HEK293 (cell line): ENCODE results near the gene RGS4.

ENCODE experiments used
- CTCF ChIA-PET: fragments of 350-600 bp; formaldehyde crosslinking; extraction: SDS; loops from one replicate; lab custom pipeline; 2021; ENCODE audit warnings: antibody characterized with exemption; lab: Yijun Ruan, JAX
- POLR2A ChIA-PET: fragments of 300-600 bp; formaldehyde crosslinking; extraction: SDS; loops from one replicate; lab custom pipeline; 2020; ENCODE audit warnings: antibody characterized with exemption, inconsistent platforms; lab: Yijun Ruan, JAX
- H3K27ac ChIP-seq: fragments of 200-500 bp; sonication (Bioruptor generic); 2 replicates; pipeline ENCODE4 v1.5.1; 2014; ENCODE audit warnings: low read depth, low read length, control low read depth, inconsistent platforms; ENCODE audit errors: extremely low read depth
- H3K36me3 ChIP-seq, 2 experiments: fragments of 200-500 bp in 1 of 2; sonication (Bioruptor generic) in 1 of 2; 1 replicate in 1 of 2; 2 replicates in 1 of 2; pipeline ENCODE4 v1.5.1; 2014 to 2017; ENCODE audit warnings: inconsistent platforms in 2 of 2, low read length in 2 of 2; ENCODE audit not compliant: control insufficient read depth in 2 of 2, insufficient read depth in 1 of 2
- H3K4me1 ChIP-seq: fragments of 200-500 bp; sonication (Bioruptor generic); 2 replicates; pipeline ENCODE4 v1.5.1; 2014; ENCODE audit warnings: mild to moderate bottlenecking, low read length, inconsistent platforms; ENCODE audit not compliant: control insufficient read depth, insufficient read depth
- H3K4me3 ChIP-seq: 2 replicates; pipeline ENCODE4 v1.5.1; 2011; ENCODE audit warnings: low read depth, mild to moderate bottlenecking, control low read depth, low read length, moderate library complexity
- H3K9me3 ChIP-seq: fragments of 200-500 bp; sonication (Bioruptor generic); 2 replicates; pipeline ENCODE4 v1.5.1; 2014; ENCODE audit warnings: low read depth, low read length, inconsistent platforms; ENCODE audit not compliant: control insufficient read depth, insufficient read depth
- AEBP2 ChIP-seq: fragments of 450-650 bp; formaldehyde crosslinking; IDR thresholded peaks from 2 replicates; pipeline ENCODE4 v1.5.1; 2016; ENCODE audit warnings: missing biosample characterization, missing genetic modification characterization, borderline replicate concordance
- BCL6B ChIP-seq: fragments of 450-650 bp; formaldehyde crosslinking; IDR thresholded peaks from 2 replicates; pipeline ENCODE4 v1.5.1; 2017; ENCODE audit warnings: missing biosample characterization, missing genetic modification characterization
- CTCF ChIP-seq: fragments of 450-650 bp; formaldehyde crosslinking; IDR thresholded peaks from 2 replicates; pipeline ENCODE4 v1.5.1; 2016; ENCODE audit warnings: missing biosample characterization, missing genetic modification characterization
- KLF16 ChIP-seq: fragments of 450-650 bp; formaldehyde crosslinking; IDR thresholded peaks from 2 replicates; pipeline ENCODE4 v1.5.1; 2017; ENCODE audit warnings: missing biosample characterization, missing genetic modification characterization
- MYNN ChIP-seq: fragments of 450-650 bp; formaldehyde crosslinking; IDR thresholded peaks from 2 replicates; pipeline ENCODE4 v1.5.1; 2016; ENCODE audit warnings: missing biosample characterization, missing genetic modification characterization, borderline replicate concordance
- OVOL3 ChIP-seq: fragments of 450-650 bp; formaldehyde crosslinking; IDR thresholded peaks from 2 replicates; pipeline ENCODE4 v1.5.1; 2016; ENCODE audit warnings: missing biosample characterization, missing genetic modification characterization
- PRDM4 ChIP-seq: fragments of 450-650 bp; formaldehyde crosslinking; IDR thresholded peaks from 2 replicates; pipeline ENCODE4 v1.5.1; 2017; ENCODE audit warnings: missing biosample characterization, missing genetic modification characterization
- RBAK ChIP-seq: fragments of 450-650 bp; formaldehyde crosslinking; IDR thresholded peaks from 2 replicates; pipeline ENCODE4 v1.5.1; 2016; ENCODE audit warnings: missing biosample characterization, missing genetic modification characterization
- TRIM28 ChIP-seq: IDR thresholded peaks from 2 replicates; pipeline ENCODE4 v1.6.1; 2011; ENCODE audit warnings: low read length, control low read depth, borderline replicate concordance
- ZBTB8A ChIP-seq: fragments of 450-650 bp; formaldehyde crosslinking; IDR thresholded peaks from 2 replicates; pipeline ENCODE4 v1.5.1; 2016; ENCODE audit warnings: missing biosample characterization, missing genetic modification characterization
- ZFHX2 ChIP-seq: fragments of 450-650 bp; formaldehyde crosslinking; conservative IDR thresholded peaks from 2 replicates; pipeline ENCODE4 v1.5.1; 2016; ENCODE audit warnings: missing biosample characterization, missing genetic modification characterization
- ZFP41 ChIP-seq: fragments of 450-650 bp; formaldehyde crosslinking; IDR thresholded peaks from 2 replicates; pipeline ENCODE4 v1.5.1; 2016; ENCODE audit warnings: missing biosample characterization, missing genetic modification characterization, borderline replicate concordance
- ZNF223 ChIP-seq: fragments of 450-650 bp; formaldehyde crosslinking; IDR thresholded peaks from 2 replicates; pipeline ENCODE4 v1.5.1; 2016; ENCODE audit warnings: missing biosample characterization, missing genetic modification characterization
- ZNF23 ChIP-seq: fragments of 450-650 bp; formaldehyde crosslinking; IDR thresholded peaks from 2 replicates; pipeline ENCODE4 v1.5.1; 2016; ENCODE audit warnings: missing biosample characterization, missing genetic modification characterization, borderline replicate concordance
- ZNF341 ChIP-seq: fragments of 450-650 bp; formaldehyde crosslinking; IDR thresholded peaks from 2 replicates; pipeline ENCODE4; 2016; ENCODE audit warnings: low read depth, missing biosample characterization, missing genetic modification characterization
- ZNF426 ChIP-seq: fragments of 450-650 bp; formaldehyde crosslinking; IDR thresholded peaks from 2 replicates; pipeline ENCODE4 v1.5.1; 2017; ENCODE audit warnings: missing biosample characterization, missing genetic modification characterization, mild to moderate bottlenecking, inconsistent platforms, moderate library complexity
- ZNF654 ChIP-seq: fragments of 450-650 bp; formaldehyde crosslinking; IDR thresholded peaks from 2 replicates; pipeline ENCODE4 v1.5.1; 2016; ENCODE audit warnings: low read depth, missing biosample characterization, missing genetic modification characterization
- ZXDB ChIP-seq: fragments of 450-650 bp; formaldehyde crosslinking; IDR thresholded peaks from 2 replicates; pipeline ENCODE4 v1.5.1; 2016; ENCODE audit warnings: missing biosample characterization, missing genetic modification characterization

The RGS4 gene

GRCh38 chr1:163071405-163072255 lies 2.5 kb downstream of the RGS4 start:
- ChIA-PET POLR2A (no interaction called here), CTCF (interaction anchor here (0.6 to 4.8 kb wide), 32 partner anchors 8 to 1517 kb away, joined by 3 to 61 read pairs (median 4); no protein-coding TSS in a partner anchor)
- Histone ChIP-seq H3K9me3 (no peaks in the 10 kb centered on the region), H3K36me3 (no peaks in the 10 kb centered on the region), H3K4me1 (no peaks in the 10 kb centered on the region), H3K27ac (no peak overlapping the region), H3K4me3 (no peak overlapping the region)
- TF ChIP-seq KLF16 (tag by site-specific recombination) (no peak), TRIM28 (no peak), AEBP2 (tag by site-specific recombination) (no peak), ZNF654 (tag by site-specific recombination) (peak; percentile 31; the same call in 1 of the 2 replicates), CTCF (tag by site-specific recombination) (peak; percentile 68; the same call in 1 of the 2 replicates)

GRCh38 chr1:163072658-163073057 lies 3.5 kb downstream of the RGS4 start:
- H3K36me3 ChIP-seq = no peaks in the 10 kb centered on the region
- POLR2A ChIA-PET = no interaction called here
- no peaks in the 10 kb centered on the region for H3K4me1 ChIP-seq
- TF ChIP-seq BCL6B (tag by site-specific recombination) = no peak
- no peak for TF ChIP-seq ZFHX2
- TF ChIP-seq ZBTB8A (tag by site-specific recombination) = no peak
- no peak for TF ChIP-seq ZNF341
- TF ChIP-seq PRDM4 (tag by site-specific recombination) = no peak
- no peak for TF ChIP-seq ZFP41 (tag by site-specific recombination)
- no peak for TF ChIP-seq ZNF23 (tag by site-specific recombination)
- H3K27ac ChIP-seq = no peak overlapping the region
- CTCF ChIA-PET = interaction anchor here (0.5 to 4.8 kb wide), 13 partner anchors 12 to 613 kb away, joined by 3 to 61 read pairs (median 3); no protein-coding TSS in a partner anchor
- H3K9me3 ChIP-seq = no peaks in the 10 kb centered on the region
- H3K4me3 ChIP-seq = no peak overlapping the region

GRCh38 chr1:163074004-163074403 lies 4.8 kb downstream of the RGS4 start:
- ChIA-PET CTCF (interaction anchor here (0.6 to 1.1 kb wide), 5 partner anchors 20 to 196 kb away, joined by 3 to 4 read pairs (median 3); no protein-coding TSS in a partner anchor), POLR2A (no interaction called here)
- Histone ChIP-seq H3K4me1 (no peaks in the 10 kb centered on the region), H3K36me3 (no peaks in the 10 kb centered on the region), H3K9me3 (no peaks in the 10 kb centered on the region), H3K4me3 (no peak overlapping the region), H3K27ac (no peak overlapping the region)
- TF ChIP-seq MYNN (tag by site-specific recombination) (no peak), ZNF223 (no peak), OVOL3 (tag by site-specific recombination) (no peak), ZXDB (tag by site-specific recombination) (no peak), RBAK (tag by site-specific recombination) (no peak), ZNF426 (no peak)
